Measurements from ENCODE around the gene SNX33.
"Not testable (repeated sequence)": the region's sequence is repeated elsewhere in the genome, so short reads cannot be mapped to it uniquely, and the experiment has no call there.

The SNX33 gene, protein sequence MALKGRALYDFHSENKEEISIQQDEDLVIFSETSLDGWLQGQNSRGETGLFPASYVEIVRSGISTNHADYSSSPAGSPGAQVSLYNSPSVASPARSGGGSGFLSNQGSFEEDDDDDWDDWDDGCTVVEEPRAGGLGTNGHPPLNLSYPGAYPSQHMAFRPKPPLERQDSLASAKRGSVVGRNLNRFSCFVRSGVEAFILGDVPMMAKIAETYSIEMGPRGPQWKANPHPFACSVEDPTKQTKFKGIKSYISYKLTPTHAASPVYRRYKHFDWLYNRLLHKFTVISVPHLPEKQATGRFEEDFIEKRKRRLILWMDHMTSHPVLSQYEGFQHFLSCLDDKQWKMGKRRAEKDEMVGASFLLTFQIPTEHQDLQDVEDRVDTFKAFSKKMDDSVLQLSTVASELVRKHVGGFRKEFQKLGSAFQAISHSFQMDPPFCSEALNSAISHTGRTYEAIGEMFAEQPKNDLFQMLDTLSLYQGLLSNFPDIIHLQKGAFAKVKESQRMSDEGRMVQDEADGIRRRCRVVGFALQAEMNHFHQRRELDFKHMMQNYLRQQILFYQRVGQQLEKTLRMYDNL
- total RNA-seq, result 8.7 to 17.6 (median 15.5) reads per million in 4 experiments

DNA sequence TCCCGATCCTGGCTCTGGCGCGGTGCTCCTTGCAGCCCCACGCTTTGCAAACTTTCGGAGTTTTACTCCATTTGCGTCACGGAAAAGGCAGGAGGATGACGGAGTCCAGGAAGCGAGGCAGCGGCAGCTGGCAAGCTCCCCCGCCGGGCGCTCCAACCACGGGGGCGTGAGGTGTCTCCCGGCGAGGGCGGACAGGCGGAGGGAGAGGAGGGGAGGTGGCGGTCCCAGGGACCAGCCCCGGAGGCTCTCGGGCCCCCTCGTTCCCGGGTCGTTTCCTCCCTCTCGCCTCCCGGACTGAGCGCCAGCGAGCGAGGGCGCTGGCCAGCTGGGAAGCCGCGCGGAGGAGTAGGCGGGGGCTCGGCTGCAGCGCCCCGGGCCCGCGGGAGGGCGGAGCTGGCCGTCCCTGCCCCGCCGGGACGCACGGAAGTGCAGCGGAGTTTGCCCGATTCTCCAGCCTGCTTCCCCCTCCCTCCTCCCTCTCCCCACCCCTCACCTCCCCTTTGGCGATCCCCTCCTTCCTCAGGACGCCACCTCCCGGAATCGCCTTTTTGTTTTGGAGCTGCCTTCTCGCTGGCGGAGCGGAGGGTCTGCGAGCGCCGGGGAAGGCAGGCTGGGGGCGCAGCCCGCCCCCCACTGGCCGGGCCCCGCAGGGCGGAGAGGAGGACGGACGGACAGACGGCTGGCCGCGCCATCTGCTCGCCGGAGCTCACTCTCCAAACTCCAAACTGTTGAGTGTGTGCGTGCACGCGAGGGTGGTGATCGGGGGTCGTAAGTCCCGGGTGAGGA lies at the start of gene SNX33:
Gene SNX33, plus strand, starts transcription at position 543 of the 786 bp plus-strand sequence. CDS start 1,191 bp downstream, outside the sequence.
- DNase-seq, result peak; percentile 42

DNA sequence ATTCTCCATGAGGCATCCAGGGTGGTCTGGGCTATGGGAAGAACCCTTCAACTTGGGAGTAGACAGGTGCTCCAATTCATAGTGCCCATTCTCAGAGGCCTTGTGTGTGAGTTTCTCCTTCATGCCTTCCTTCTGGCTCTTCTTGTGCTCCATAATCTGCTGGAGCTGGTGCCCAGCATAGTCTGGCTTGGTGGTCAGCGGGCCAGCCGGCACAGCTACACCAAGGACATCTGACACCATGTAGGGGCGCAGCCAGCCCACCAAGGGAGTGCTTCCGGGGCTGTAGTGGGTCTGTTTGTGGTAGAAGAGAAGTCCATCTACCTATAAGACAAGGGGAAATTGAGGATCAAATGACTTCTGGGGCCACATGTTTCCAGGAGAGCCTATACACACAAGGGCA lies 49.4 kb upstream of the SNX33 start:
- no peak for DNase-seq

DNA sequence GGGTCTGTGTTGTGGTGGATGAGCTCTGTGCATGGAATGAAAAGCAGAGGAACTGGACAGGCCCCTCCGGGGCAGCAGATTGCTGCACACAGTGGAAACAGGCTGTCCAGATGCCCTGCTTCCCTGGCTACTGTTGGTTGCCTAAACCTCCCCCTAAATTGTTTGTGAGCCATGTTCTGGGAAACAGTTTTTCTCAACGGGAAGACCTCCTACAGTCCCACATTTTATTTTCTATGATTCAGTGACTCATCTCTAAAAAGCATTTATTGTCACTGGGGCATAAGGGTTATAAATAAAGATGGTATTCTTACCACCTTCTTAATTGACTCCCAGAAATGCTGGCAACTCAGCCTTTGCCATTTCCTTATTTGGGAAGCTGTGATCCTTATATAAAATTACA lies 48.3 kb upstream of the SNX33 start:
- DNase-seq, result no peak

DNA sequence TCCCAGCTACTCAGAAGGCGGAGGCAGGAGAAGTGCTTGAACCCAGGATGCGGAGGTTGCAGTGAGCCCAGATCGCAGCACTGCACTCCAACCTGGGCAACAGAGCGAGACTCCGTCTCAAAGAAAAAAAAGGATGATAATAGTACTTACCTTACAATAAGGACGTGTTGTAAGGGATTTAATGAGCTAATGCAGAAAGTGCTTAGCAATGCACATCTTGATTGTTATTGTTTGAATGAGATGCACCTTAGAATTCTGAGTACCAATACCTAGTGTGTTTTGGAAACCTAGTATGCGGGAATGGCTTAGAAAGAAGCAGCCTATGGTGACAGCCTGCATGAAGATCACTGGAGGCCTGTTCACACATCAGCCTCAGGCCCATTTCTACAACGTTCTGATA lies 41.7 kb upstream of the SNX33 start:
- no peak for DNase-seq

DNA sequence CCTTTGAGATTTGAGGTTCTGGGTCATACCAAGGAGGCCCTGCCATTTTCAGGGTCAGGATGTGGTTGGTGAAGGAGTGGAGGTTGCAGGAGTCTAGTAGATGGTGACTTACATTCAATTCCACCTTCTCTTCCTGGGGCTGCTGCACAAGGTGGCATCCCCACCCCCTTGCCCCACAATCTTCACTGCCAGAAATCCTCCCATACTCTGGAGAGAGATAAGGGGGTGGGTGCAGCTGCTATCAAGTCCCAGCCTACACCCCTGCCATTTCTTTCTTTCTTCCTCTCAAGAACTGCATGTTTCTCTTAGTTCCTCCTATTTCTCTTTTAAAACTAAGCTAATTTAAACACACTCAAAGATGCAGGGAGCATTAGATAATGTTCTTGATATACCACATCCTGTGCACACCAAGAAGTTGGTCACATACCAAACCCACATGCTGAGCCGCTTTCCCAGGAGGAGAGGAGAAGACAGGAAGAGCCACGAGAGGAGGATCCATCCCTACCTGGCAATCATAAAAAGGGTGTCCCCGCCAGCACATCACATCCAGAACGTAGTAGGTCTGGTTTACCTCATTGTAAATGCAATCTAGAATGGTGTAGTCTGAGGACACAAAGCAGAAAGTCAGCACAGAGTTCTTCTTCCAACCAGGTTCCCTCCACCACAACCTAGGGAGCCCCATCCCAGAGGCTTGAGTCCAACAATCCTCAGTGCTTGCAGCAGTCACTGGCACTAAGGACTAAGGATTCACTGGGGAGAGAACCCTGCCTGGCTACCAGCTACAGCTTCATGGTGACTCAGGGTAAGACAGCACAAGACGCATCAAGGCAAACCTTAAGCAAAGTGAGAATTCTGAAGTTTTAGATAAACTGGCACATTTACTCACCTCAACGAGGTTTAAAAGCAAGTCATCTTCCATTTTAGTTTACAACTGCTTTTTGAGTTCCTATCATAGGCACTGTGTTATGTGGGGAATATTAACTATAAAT lies 40.7 kb upstream of the SNX33 start:
- no peak for DNase-seq

DNA sequence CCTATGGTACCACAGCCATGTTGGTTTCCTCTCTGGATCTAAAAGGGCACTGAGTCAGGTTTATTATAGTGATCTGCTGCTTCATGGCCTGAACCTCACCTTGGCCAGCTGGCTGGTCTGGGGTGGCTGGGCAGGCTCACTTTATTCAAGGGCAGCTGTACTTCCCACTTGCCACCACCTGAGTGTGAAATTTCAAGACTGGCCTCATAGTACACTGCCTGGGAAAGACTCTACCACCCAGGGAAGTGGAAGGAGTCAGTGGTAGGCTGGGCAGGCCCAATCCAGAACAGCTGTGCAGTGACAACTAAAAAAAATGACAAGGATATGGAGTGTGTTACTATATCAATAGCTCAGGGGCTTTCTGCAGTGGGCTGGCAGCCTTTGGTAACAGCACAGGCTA lies 30.9 kb upstream of the SNX33 start:
- no peak for DNase-seq

DNA sequence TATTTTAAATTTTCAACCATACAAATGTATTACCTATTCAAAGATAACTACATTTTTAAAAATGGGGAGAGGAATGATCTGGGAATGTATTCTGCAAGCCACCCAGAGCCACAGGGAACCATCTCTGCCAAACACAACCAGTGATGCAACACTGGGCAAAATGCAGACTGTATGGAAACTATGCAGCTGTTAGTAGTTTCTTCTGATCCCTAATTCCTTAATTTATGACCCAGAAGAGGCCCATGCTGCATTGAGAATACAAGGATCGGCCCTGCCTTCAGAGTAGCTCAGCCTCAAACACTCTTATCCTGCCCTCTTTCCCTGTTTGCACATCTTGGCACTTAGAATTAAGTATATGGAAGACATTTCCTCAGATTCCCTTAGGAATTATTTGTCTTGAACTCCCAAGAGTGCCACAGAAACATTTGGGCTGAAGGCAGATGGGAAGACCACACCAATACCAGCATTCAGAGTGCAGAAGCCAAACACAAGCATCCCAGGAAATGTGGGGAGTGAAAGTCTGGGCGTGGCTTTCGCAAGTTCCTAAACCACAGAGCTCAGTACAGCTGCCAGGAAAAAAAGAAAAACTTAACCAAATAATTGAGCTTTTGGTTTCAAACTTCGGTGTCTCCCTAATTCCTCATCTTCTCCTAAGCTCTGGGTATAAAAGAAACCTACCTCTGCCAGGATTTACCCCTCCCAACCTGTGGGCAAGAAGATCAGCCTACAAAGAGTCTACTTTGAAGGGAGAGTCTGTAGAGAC lies 27.5 kb upstream of the SNX33 start:
- DNase-seq, result no peak

DNA sequence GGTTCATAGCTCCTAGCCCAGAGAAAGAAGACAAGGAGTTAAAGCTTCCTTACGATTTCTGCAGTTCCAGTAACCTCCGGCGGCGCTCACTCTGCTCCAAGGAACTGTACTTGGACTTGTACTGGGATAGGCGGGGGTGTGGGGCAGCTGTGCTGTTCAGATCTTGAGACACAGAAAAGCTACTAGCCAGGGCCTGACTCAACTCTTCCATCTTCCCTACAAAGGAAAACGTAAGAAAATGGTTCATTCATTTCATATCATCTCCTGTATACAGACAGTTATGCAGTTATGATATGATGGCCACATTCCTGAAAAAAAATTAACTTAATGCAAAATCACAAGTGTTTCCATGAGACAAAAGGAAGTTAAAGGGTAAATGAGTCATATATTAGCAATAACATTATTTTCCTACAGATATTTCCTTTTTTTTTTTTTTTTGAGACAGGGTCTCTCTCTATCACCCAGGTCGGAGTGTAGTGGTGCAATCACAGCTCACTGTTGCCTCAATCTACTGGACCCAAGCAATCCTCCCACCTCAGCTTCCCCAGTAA lies 26.8 kb upstream of the SNX33 start:
- no peak for DNase-seq

DNA sequence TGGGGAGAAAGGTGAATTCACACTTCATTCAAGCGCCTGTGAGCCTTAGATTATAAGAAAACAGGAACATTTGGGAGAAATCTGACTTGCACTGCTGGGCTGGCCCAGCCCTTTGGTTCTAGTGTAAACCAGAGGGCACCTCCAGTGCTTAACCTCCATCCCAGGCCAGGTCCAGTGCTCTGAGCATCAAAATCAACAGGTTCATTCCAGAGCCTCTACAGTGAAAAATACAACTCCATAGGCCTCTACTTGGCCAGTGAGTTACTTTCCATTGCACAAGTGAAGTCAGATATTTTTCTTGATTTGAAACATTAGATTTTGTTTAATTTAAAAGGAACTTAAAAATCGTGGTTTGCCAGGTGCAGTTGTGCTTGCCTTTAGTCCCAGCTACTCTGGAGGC lies 25.2 kb upstream of the SNX33 start:
- no peak for DNase-seq

DNA sequence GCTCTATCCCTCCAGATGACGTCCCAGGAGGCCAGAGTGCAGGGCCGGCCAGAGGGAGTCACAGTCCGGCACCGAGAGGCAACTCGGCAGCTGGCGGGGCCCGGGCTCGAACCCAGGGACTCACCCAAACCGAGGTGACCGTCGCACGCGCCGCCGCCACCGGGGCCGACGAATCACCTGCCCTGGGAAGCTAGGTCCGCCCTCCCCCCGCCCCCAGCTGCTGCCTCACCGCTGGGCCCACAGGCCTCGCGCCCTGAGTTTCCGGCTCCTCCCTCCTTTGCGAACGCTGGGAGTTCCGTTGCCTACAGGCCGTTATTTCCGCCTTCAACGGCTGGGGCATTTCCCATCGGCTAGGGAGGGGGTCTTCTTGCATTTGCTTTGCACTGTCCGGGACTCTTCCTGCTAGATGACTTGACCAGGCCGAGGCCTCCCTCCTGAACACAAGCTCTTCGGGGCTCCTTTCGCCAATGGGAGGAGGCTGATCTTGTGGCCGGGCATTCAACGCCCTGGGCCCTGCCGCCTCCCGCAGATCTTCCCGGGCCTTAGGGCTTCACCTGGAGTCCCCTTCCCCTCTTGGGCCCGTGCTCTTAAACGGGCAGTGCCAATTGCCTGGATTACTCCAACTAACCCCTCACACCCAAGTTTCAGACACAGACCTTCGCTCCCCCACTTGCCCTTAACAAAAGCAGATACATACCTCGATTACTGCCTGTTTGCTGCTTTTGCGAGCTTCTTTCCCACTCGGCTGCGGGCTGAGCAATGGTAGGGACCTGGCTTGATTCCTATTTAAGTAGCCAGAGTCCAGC lies 22.0 kb upstream of the SNX33 start, which contains the start of gene SNUPN:
Gene SNUPN, minus strand, starts transcription at position 184 of the 806 bp plus-strand sequence. CDS start 4,674 bp downstream, outside the sequence.
- peak; percentile 84 for DNase-seq

DNA sequence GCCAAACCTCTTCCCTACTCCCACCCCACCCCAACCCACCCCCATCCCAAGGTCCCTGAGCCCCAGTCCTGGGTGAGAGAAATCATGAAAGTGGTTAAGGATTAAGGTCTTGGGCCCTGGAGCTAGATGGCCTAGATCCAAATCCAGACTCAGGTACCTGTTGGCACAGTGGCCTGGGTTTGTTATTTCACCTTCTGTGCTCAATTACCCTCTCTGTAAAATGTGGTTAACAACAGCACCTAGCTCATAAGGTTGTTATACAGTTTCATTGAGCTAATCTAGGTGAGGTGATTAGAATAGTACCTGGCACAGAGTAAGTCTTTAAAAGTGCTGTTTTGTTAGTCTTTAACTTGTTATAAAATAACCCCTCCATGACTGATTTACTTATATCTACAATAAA lies 15.8 kb upstream of the SNX33 start:
- DNase-seq, result no peak

DNA sequence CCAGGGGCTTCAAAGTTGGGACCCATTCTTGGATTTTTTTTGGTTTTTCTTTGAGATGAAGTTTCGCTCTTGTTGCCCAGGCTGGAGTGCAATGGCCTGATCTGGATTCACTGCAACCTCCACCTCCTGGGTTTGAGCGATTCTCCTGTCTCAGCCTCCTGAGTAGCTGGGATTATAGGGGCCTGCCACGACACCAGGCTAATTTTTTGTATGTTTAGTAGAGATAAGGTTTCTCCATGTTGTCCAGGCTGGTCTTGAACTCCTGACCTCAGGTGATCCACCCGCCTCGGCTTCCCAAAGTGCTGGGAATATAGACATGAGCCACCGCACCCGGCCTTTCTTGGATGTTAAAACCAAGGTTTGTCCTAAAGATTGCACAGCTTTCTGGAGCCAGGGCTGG lies 13.8 kb upstream of the SNX33 start:
- not testable (repeated sequence) for DNase-seq

DNA sequence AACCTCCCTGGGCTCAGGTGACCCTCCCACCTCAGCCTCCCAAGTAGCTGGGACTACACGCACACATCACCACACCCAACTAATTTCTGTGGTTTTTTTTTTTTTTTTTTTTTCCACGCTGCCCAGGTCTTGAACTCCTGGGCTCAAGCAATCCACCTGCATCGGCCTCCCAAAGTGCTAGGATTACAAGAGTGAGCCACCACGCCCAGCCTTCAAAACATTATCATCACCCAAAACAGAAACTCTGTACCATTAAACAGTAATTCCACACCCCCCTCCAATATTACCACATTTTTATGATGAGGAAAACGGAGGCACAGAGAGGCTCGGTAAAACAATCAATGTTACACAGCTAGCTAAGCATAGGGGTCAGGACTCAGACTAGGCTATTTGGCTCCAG lies 11.7 kb upstream of the SNX33 start:
- DNase-seq, result no peak

DNA sequence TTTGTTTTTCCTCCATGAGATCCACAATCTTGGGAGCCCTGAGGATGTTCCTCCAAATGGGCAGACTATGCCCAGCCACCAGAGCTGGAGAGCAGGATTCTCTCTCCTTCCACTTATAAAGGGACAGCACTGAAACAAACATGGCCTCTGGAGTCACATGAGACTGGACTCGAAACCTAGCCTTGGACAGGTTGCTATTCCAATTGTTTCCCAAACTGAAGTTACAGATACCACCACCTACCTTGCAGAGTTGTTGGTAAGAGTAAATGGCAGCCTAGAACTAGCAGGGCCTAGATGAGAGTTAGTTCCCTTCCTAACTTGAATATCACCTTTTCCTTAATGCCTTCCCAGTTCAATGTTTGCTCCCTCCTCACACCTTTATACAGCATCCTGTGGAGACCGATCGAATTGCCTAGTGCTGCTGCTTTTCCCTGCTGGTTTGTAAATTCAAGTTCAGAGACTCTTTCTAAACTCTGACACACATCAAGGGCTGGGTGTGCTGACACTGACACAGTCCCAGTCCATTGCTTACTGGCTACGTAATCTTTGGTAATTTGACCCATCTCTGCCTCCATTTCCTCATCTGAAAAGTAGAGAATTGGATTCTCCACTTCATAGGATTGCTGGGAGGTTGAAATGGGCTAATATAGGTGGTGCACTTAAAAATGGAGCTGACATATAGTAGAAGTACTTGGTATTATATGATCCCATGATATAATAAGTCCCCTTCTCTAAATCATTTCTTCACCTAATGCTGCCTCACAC lies 10.3 kb upstream of the SNX33 start:
- DNase-seq, result no peak

DNA sequence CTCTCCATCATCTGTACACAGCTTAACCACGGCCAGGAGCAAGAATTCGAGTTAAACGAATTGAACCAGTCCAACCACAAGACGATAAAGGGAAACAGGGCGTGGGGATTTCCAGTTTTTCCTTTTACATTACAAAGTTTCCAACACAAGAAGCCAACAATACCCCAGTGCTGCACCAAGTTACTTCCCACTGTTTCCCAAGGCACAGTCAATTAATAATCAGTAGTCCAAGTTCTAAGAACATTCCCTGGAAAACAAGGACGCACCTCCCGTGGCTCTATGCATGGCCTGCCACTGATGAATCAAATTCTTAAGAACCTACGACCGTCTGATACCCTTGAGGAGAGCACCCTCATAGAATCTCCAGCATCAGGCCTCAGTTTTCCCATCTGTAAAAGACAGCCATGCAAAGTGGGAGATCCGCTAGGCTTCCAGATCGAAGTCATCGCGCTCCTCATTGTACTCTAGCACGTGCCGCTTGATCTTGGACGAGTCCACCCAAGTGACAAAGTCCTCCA lies 8.5 kb upstream of the SNX33 start:
- DNase-seq, result no peak

DNA sequence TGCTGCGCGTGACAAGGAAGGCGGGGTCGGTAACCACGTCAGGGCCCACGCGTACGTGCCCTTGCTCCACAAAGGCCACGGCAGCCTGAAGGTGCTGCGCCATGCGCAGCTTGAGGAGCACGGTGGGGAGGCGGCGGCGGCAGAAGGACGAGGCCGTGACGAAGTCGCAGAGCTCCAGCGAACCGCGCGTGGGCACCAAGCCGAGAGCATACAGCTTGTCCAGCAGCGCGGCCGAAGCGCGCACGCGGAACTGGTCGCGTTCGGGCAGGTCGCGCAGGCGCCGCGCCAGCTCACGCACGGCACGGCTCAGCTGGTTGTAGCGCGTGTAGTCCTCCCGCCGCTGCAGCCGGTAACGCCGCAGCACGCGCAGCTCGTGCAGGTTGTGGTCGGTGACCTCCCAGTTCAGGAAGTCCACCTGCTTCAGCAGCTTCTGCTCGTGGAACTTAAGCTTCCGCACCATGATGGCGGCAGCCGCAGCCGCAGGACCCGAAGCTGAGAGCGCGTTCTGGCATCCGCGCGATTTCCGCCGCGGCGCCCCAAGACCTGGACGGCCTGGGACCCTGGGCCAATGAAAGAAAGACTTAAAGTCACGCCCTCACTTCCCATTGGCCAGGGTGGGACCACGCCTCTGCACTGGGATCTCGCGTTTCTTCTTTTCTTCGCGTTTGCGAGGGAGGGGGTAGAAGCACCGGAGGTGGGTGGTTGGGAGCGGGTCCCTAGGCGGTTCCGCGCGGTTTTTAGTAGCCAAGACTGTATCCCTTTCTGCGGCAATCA lies 7.8 kb upstream of the SNX33 start, which contains the start of gene IMP3:
Gene IMP3, minus strand, starts transcription at position 516 of the 774 bp plus-strand sequence. Its CDS starts 56 bp downstream, at position 460.
- peak; percentile 87 for DNase-seq

DNA sequence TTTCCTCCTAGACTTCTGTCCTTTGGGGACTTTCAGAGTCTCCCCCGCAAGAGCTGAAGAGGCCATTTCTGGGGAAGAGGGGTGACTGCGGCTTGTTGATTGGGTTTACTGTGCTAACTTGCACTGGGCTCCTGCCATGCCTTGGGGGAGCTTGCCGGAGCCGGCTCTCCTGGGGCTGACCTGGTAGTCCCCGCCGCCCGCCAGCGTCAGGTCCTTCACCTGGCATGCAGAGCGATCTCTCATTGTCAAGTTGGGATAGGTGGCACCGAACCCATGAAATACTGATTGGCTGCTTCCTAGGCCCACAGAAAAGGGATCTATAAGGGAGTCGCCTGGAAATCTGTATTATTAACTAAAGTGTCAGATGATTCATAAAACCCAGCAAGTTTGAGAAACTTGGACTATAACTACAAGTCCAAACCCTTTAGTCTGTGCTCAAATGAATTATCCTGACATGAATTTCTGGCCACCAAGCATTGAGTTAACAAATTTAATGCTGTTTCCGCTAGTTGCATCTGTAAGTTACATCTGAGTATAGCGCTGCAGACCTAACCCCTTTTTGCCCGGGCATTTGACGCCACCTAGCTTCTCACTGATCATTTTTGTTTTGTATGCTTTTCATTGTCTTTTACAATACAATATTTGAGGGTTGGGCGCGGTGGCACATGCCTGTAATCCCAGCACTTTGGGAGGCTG lies 7.1 kb upstream of the SNX33 start:
- DNase-seq, result peak; percentile 10

DNA sequence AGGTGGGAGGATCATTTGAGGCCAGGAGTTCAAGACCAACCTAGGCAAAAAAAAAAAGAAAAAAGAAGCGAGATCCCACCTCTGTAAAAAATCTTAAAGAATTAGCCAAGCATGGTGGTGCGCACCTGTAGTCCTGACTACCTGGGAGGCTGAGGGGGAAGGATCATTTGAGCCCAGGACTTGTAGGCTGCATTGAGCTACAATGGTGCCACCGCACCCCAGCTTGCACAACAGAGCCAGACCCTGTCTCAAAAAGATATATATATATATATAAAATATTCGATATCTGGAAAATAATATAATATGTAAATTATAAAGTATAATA lies 6.6 kb upstream of the SNX33 start:
- DNase-seq, result no peak
